Psoas muscle (tissue), 8 donors: ENCODE data around the gene GOLM1. TPM values are rescaled to one million over a fixed set of nuclear protein-coding genes. Genes with fewer than 3 reads are reported as not detected.

Experiments used
- ATAC-seq, 4 donors: fragments of 200-7000 bp; cut with Tn5 transposase; one replicate each; pipeline ENCODE4 v1.9.1; 2020; ENCODE audit warnings: moderate library complexity in 3 of 4, mild to moderate bottlenecking in 2 of 4
- DNase-seq, 2 donors: peaks; one replicate each; pipeline ENCODE4 v3.0.0-alpha.2; 2020
- H3K27ac ChIP-seq: fragments of 200-600 bp; one replicate; pipeline ENCODE4 v1.8.0; 2022
- H3K27me3 ChIP-seq, 3 donors: fragments of 200-600 bp in 1 of 3; one replicate each; pipeline versions ENCODE4 v1.6.1 to v1.8.0; 2013 to 2022; ENCODE audit warnings: low read length in 2 of 3, mild to moderate bottlenecking in 2 of 3, moderate library complexity in 1 of 3; ENCODE audit not compliant: insufficient read depth in 3 of 3
- H3K36me3 ChIP-seq, 2 donors: fragments of 200-600 bp in 1 of 2; one replicate each; pipeline versions ENCODE4 v1.6.1 to v1.8.0; 2013 to 2022; ENCODE audit warnings: low read depth in 1 of 2, mild to moderate bottlenecking in 1 of 2, moderate library complexity in 1 of 2; ENCODE audit not compliant: insufficient read depth in 1 of 2
- H3K4me1 ChIP-seq: fragments of 200-600 bp; one replicate; pipeline ENCODE4 v1.8.0; 2022
- H3K4me3 ChIP-seq: fragments of 200-600 bp; one replicate; pipeline ENCODE4 v1.8.0; 2022; ENCODE audit warnings: mild to moderate bottlenecking
- H3K9me3 ChIP-seq: fragments of 200-600 bp; one replicate; pipeline ENCODE4 v1.8.0; 2022
- CTCF ChIP-seq: fragments of 200-600 bp; IDR thresholded peaks from one replicate; pipeline ENCODE4 v1.8.0; 2022; ENCODE audit warnings: antibody characterized with exemption
- WGBS, 3 donors: extraction: QIAGEN DNeasy Blood & Tissue Kit; methylation state at CpG; one replicate each; pipeline versions ENCODE4 v1.1.6 to v1.1.7; 2013; 5-methylcytosine and 5-hydroxymethylcytosine counted together
- intact Hi-C, 2 donors: fragments of 100-400 bp; cut with DNase I; formaldehyde crosslinking; loops; one replicate each; pipeline versions ENCODE4 v1.11.0 to v1.14.2; 2022
- polyA plus RNA-seq, 3 donors: library from polyadenylated mRNA; stranded (reverse); fragments of 200-250 nt; gene quantifications; one replicate each; pipeline ENCODE4 v1.2.3, GENCODE V29; 2013
- total RNA-seq, 4 donors: library from RNA; stranded (reverse); fragmentation: NEBNext Ultra II Directional in 2 of 4; extraction: Animal tissue kit (Norgen Biotek cat#: 25700) in 2 of 4; gene quantifications; one replicate each; pipeline versions ENCODE4 v1.2.1 to v1.2.4, GENCODE V29; 2021 to 2023
- donor health status: healthy with polysubstance abuse.
- donor health status: DM: no; HTN: no; CAD: no; lungs with moderate emphysema.
- donor health status: Bipolar disorder and iron deficiency.
- donor health status: healthy.
- donor health status: DM: yes; HTN: yes; CAD: no.
- donor health status: DM: no; HTN: no; CAD: no.
- donor health status: DM: no; HTN: no; CAD: no.
- donor health status: DM: yes; HTN: yes; CAD: no.

GOLM1 gene
- total and polyA plus RNA-seq, 7 donors, result 2.6 to 7.0 (median 3.6) TPM

- Histone ChIP-seq H3K27ac (no peak overlapping the region), H3K27me3 (no peaks in the 10 kb centered on the region), H3K4me1 (no peaks in the 10 kb centered on the region), H3K36me3 (no peaks in the 10 kb centered on the region), H3K9me3 (no peaks in the 10 kb centered on the region), H3K4me3 (no peak overlapping the region)
- no peak for DNase-seq
- intact Hi-C loops, result no loop called here
- 76 to 91% (median 80%) methylated on average over 1 of the region's 1 CpG for WGBS, 3 donors
- no peak for TF ChIP-seq CTCF
- ATAC-seq, result no peak
Observed at GRCh38 chr9:86073839-86074238, 25.5 kb downstream of the GOLM1 start.

GRCh38 chr9:86072394-86072877 lies 26.9 kb downstream of the GOLM1 start:
- H3K4me1 ChIP-seq, result no peaks in the 10 kb centered on the region
- no peaks in the 10 kb centered on the region for H3K27me3 ChIP-seq
- ATAC-seq, result no peak
- intact Hi-C loops, result no loop called here
- no peak overlapping the region for H3K27ac ChIP-seq
- DNase-seq, result no peak
- no peak for TF ChIP-seq CTCF
- no peaks in the 10 kb centered on the region for H3K36me3 ChIP-seq
- H3K9me3 ChIP-seq, result no peaks in the 10 kb centered on the region
- 67 to 84% (median 74%) methylated on average over 2 of the region's 2 CpGs for WGBS, 3 donors
- H3K4me3 ChIP-seq, result no peak overlapping the region

GRCh38 chr9:86069206-86069869 lies 30.0 kb downstream of the GOLM1 start:
- Histone ChIP-seq H3K9me3 (no peaks in the 10 kb centered on the region), H3K36me3 (no peaks in the 10 kb centered on the region), H3K4me3 (no peak overlapping the region), H3K27me3 (no peaks in the 10 kb centered on the region), H3K4me1 (no peaks in the 10 kb centered on the region), H3K27ac (no peak overlapping the region)
- no peak for TF ChIP-seq CTCF
- WGBS, 3 donors, result 79 to 88% (median 84%) methylated on average over 7 of the region's 7 CpGs
- ATAC-seq (no peak), DNase-seq (no peak)
- intact Hi-C loops, result no loop called here

- intact Hi-C loops, result no loop called here
- ATAC-seq (no peak), DNase-seq (no peak)
- Histone ChIP-seq H3K9me3 (no peaks in the 10 kb centered on the region), H3K27me3 (no peaks in the 10 kb centered on the region), H3K36me3 (no peaks in the 10 kb centered on the region), H3K4me3 (no peak overlapping the region), H3K4me1 (no peaks in the 10 kb centered on the region), H3K27ac (no peak overlapping the region)
- 63 to 85% (median 75%) methylated on average over 2 of the region's 2 CpGs for WGBS, 3 donors
- TF ChIP-seq CTCF, result no peak
Observed at GRCh38 chr9:86064220-86064619, 35.1 kb downstream of the GOLM1 start.
